Astrocyte (in vitro differentiated cells and primary cell): ENCODE results near the gene ZFAND6.

Source experiments
- EZH2 ChIP-seq: IDR thresholded peaks from 2 replicates; pipeline ENCODE4 v1.6.1; 2012; ENCODE audit warnings: mild to moderate bottlenecking, low read length, inconsistent platforms; ENCODE audit not compliant: insufficient read depth
- TF ChIP-seq, protein P1 (sequence below): IDR thresholded peaks from 2 replicates; pipeline ENCODE4 v1.5.1; 2011; ENCODE audit warnings: low read depth, mild to moderate bottlenecking, inconsistent platforms, low read length, moderate library complexity; ENCODE audit not compliant: insufficient read depth

DNA sequence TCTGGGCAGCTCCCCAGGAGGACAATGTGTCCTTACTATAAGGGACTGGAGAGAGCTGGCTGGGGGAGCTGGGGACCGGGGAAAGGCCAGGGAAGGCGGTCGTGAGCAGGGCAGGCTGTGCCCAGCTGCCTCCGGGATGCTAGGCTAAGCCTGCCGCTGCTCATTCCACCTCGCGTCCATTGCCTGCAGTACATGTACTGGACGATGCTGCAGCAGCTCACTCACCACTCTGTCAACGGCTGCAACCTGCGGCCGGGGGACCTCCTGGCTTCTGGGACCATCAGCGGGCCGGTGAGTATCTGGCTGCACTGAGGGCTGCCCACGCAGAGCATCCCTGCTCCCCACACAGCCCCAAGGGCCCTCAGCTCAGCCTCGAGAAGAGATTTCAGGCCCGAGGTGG, 120.5 kb downstream of the ZFAND6 start:
- no peak for TF ChIP-seq EZH2
- TF ChIP-seq, protein P1, sequence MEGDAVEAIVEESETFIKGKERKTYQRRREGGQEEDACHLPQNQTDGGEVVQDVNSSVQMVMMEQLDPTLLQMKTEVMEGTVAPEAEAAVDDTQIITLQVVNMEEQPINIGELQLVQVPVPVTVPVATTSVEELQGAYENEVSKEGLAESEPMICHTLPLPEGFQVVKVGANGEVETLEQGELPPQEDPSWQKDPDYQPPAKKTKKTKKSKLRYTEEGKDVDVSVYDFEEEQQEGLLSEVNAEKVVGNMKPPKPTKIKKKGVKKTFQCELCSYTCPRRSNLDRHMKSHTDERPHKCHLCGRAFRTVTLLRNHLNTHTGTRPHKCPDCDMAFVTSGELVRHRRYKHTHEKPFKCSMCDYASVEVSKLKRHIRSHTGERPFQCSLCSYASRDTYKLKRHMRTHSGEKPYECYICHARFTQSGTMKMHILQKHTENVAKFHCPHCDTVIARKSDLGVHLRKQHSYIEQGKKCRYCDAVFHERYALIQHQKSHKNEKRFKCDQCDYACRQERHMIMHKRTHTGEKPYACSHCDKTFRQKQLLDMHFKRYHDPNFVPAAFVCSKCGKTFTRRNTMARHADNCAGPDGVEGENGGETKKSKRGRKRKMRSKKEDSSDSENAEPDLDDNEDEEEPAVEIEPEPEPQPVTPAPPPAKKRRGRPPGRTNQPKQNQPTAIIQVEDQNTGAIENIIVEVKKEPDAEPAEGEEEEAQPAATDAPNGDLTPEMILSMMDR: no peak
